Measurements from ENCODE around the gene ADGRL3. TPM values are rescaled to one million over a fixed set of nuclear protein-coding genes. Genes with fewer than 3 reads are reported as not detected.

The ADGRL3 gene
- total and polyA plus RNA-seq, 4 donors, result 0.39 to 59.9 (median 2.9) TPM

DNA sequence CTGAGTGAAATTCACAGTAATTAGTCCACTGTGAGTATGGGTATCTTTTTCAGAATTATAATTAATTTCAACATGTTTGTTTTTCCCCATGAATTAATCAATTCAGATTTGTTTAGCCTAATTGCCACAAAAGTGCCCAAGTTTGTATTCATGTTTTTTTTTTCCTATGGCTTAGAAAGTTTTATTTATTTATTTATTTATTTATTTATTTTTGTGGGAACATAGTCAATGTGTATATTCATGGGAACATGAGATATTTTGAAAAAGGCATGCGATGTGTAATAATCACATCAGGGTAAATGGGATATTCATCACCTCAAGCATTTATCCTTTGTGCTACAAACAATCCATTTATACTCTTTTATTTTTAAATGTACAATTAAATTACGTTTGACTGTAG, 475.3 kb downstream of the ADGRL3 start:
- Histone ChIP-seq H3K36me3 (ENCODE audit: control insufficient read depth in 4 of 4, insufficient read depth in 4 of 4, low read length in 4 of 4) (no peaks in the 10 kb centered on the region), H3K4me1 (ENCODE audit: control insufficient read depth in 5 of 5, insufficient read depth in 5 of 5, low read length in 5 of 5) (no peaks in the 10 kb centered on the region), H3K9ac (ENCODE audit: insufficient read depth in 1 of 2, low read length in 2 of 2) (no peak overlapping the region), H3K27ac (ENCODE audit: low read depth in 1 of 2, low read length in 1 of 2) (no peak overlapping the region), H3K4me3 (no peak overlapping the region), H3K9me3 (ENCODE audit: control insufficient read depth in 4 of 4, insufficient read depth in 3 of 4, low read length in 3 of 4) (peaks cover 1 to 3% (median 2%) of the 10 kb centered on the region in 4 donors), H3K27me3 (ENCODE audit: control insufficient read depth in 3 of 3, insufficient read depth in 3 of 3, low read length in 2 of 3) (no peaks in the 10 kb centered on the region)
- ATAC-seq (ENCODE audit: insufficient read depth, low FRiP score) (no peak), DNase-seq (no peak)
- TF ChIP-seq, protein P1, sequence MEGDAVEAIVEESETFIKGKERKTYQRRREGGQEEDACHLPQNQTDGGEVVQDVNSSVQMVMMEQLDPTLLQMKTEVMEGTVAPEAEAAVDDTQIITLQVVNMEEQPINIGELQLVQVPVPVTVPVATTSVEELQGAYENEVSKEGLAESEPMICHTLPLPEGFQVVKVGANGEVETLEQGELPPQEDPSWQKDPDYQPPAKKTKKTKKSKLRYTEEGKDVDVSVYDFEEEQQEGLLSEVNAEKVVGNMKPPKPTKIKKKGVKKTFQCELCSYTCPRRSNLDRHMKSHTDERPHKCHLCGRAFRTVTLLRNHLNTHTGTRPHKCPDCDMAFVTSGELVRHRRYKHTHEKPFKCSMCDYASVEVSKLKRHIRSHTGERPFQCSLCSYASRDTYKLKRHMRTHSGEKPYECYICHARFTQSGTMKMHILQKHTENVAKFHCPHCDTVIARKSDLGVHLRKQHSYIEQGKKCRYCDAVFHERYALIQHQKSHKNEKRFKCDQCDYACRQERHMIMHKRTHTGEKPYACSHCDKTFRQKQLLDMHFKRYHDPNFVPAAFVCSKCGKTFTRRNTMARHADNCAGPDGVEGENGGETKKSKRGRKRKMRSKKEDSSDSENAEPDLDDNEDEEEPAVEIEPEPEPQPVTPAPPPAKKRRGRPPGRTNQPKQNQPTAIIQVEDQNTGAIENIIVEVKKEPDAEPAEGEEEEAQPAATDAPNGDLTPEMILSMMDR (IDR thresholded peaks at IDR 0.05; ENCODE audit: control extremely low read depth, extremely low read depth), result no peak
- WGBS, 2 donors, result 89 to 93% methylated on average over 2 of the region's 2 CpGs

DNA sequence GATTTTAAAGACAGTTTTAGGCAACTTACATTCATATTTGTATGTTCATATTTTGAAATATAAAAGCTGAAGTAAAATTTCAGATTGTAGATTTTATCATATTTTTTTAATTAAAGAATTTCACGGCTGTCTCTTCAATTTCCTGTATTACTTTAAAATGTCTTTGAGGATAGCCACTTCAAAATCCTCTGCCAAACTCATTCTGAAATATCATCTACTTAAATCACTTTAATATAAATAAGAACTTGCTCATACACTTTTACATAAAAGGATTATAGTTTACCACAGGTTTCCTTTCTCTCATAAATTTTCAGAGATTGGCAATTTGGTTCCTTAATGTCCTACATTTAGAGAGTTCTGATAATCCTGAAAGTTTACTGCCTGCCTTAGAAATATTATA, 478.2 kb downstream of the ADGRL3 start:
- Histone ChIP-seq H3K9ac (ENCODE audit: insufficient read depth in 1 of 2, low read length in 2 of 2) (no peak overlapping the region), H3K36me3 (ENCODE audit: control insufficient read depth in 4 of 4, insufficient read depth in 4 of 4, low read length in 4 of 4) (no peaks in the 10 kb centered on the region), H3K27me3 (ENCODE audit: control insufficient read depth in 3 of 3, insufficient read depth in 3 of 3, low read length in 2 of 3) (no peaks in the 10 kb centered on the region), H3K9me3 (ENCODE audit: control insufficient read depth in 4 of 4, insufficient read depth in 3 of 4, low read length in 3 of 4) (no peaks in the 10 kb centered on the region), H3K4me3 (no peak overlapping the region), H3K4me1 (ENCODE audit: control insufficient read depth in 5 of 5, insufficient read depth in 5 of 5, low read length in 5 of 5) (no peaks in the 10 kb centered on the region), H3K27ac (ENCODE audit: low read depth in 1 of 2, low read length in 1 of 2) (no peak overlapping the region)
- WGBS, 2 donors, result 86 to 95% methylated on average over 1 of the region's 1 CpG
- ATAC-seq (ENCODE audit: insufficient read depth, low FRiP score) (no peak), DNase-seq (no peak)
- TF ChIP-seq, protein P1 (IDR thresholded peaks at IDR 0.05; ENCODE audit: control extremely low read depth, extremely low read depth), result no peak

DNA sequence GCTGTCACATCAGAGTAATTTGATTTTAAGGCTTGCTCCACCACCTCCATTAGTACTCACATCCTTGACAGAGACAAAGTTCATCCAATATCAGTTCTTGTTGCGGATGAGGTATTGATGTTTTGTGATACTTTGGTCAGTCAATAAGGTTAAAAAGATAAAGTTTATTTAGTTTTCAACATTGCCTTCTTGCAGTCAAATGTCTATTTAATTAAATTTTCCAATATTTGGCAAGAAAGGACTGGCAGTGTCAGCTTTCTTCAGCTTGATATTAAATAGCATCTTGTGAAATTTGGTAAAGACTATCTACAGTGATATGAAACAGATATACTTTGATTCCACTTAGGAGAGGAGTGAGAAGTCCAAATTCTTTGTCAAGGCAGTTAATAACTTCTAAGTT, 493.4 kb downstream of the ADGRL3 start:
- Histone ChIP-seq H3K4me1 (ENCODE audit: control insufficient read depth in 5 of 5, insufficient read depth in 5 of 5, low read length in 5 of 5) (peaks cover 0 to 3% (median 0%) of the 10 kb centered on the region in 5 donors), H3K9me3 (ENCODE audit: control insufficient read depth in 4 of 4, insufficient read depth in 3 of 4, low read length in 3 of 4) (no peaks in the 10 kb centered on the region), H3K36me3 (ENCODE audit: control insufficient read depth in 4 of 4, insufficient read depth in 4 of 4, low read length in 4 of 4) (no peaks in the 10 kb centered on the region), H3K27ac (ENCODE audit: low read depth in 1 of 2, low read length in 1 of 2) (no peak overlapping the region), H3K4me3 (no peak overlapping the region), H3K9ac (ENCODE audit: insufficient read depth in 1 of 2, low read length in 2 of 2) (no peak overlapping the region), H3K27me3 (ENCODE audit: control insufficient read depth in 3 of 3, insufficient read depth in 3 of 3, low read length in 2 of 3) (no peaks in the 10 kb centered on the region)
- DNase-seq (no peak), ATAC-seq (ENCODE audit: insufficient read depth, low FRiP score) (no peak)
- TF ChIP-seq, protein P1 (IDR thresholded peaks at IDR 0.05; ENCODE audit: control extremely low read depth, extremely low read depth), result no peak
- 91 to 94% methylated on average over 1 of the region's 1 CpG for WGBS, 2 donors

DNA sequence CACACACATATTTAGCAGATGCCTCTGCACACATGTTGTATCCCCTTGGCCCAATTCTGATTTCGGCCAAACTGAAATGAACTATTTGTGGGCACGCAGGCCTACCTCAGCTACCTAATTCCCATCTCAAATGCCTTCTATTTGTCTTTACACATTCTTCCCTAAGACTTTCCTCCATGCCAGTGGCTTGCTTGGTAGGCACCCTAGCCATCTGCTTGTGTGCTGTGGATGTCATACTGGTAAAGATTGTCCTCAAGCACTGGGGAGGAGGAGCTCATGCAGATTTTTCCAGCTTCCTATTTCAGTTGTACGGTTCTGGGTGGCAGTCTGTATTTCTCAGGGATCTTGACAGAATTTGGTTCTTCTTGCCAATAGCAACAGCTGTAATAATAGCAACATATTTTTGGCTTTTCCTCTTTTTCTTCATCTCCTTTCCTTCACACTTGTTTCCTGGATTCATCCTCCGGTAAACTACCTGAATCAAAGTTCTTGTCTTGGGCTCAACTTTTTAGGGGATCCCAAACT, 514.3 kb downstream of the ADGRL3 start:
- no peaks in the 10 kb centered on the region for H3K36me3 ChIP-seq (ENCODE audit: control insufficient read depth in 4 of 4, insufficient read depth in 4 of 4, low read length in 4 of 4)
- ATAC-seq (ENCODE audit: insufficient read depth, low FRiP score) (no peak), DNase-seq (peak in 2 of 3 donors; percentile 53 to 66)
- WGBS, 2 donors, result 78 to 84% methylated on average over 4 of the region's 4 CpGs
- H3K27ac ChIP-seq (ENCODE audit: low read depth in 1 of 2, low read length in 1 of 2), result no peak overlapping the region
- no peaks in the 10 kb centered on the region for H3K9me3 ChIP-seq (ENCODE audit: control insufficient read depth in 4 of 4, insufficient read depth in 3 of 4, low read length in 3 of 4)
- TF ChIP-seq, protein P1 (IDR thresholded peaks at IDR 0.05; ENCODE audit: control extremely low read depth, extremely low read depth), result no peak
- H3K4me3 ChIP-seq, result no peak overlapping the region
- peaks cover 0 to 7% (median 0%) of the 10 kb centered on the region in 5 donors for H3K4me1 ChIP-seq (ENCODE audit: control insufficient read depth in 5 of 5, insufficient read depth in 5 of 5, low read length in 5 of 5)
- no peaks in the 10 kb centered on the region for H3K27me3 ChIP-seq (ENCODE audit: control insufficient read depth in 3 of 3, insufficient read depth in 3 of 3, low read length in 2 of 3)
- H3K9ac ChIP-seq (ENCODE audit: insufficient read depth in 1 of 2, low read length in 2 of 2), result no peak overlapping the region
